ENCODE results near the gene SMC4.
"Not testable (repeated sequence)": the region's sequence is repeated elsewhere in the genome, so short reads cannot be mapped to it uniquely, and the experiment has no call there.

SMC4 gene

GRCh38 chr3:160446522-160447056 lies 47.1 kb downstream of the SMC4 start:
- DNase-seq (ENCODE audit: low read depth) = no peak

- no peak for DNase-seq (ENCODE audit: low read depth)
Measured at GRCh38 chr3:160447544-160447943, 48.1 kb downstream of the SMC4 start.

DNA sequence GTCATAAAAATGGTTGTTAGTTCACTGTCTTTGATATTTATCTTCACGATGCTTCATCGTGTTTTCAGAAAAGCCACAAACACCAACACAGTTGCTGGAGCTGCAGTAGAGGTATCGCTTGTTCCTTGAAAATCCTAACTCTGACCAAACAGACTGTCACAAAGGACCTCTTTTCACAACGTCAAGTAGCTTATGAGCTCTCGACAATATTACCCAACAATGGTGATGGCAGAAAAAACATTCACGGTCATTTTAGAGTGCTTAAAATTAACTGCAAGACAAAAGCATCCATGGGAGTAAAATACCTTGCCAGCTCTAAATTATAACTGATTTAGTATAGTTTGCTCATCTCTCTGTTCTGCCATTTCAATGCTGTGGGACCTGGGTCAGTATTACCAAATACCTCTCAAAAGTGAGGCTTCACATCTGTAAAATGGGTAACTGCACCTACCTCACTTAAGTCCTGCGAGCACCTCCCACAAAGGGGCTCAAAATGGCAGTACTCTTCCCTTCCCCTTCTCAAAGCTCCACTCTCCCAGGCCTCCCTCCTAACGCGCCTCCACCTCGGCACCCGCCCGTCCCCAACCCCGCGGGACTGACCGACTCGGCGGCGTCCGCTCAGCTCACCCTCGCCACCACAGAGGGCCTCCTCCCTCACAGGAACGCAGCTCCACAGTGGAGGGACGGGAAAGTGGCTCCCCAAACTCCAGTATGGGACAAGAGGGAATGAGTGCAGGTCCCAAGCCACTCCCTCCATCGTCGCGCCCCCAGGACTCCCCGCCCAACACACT lies 49.6 kb downstream of the SMC4 start:
- DNase-seq (ENCODE audit: low read depth) = no peak

GRCh38 chr3:160449636-160450598 lies 50.5 kb downstream of the SMC4 start, which contains the start of gene TRIM59:
Gene TRIM59, minus strand, starts transcription at chr3:160449786. Its CDS starts 10,603 bp downstream, at chr3:160439183.
- DNase-seq (ENCODE audit: low read depth) = peak; percentile 93

- no peak for DNase-seq (ENCODE audit: low read depth)
Measured at GRCh38 chr3:160450846-160451245, 51.4 kb downstream of the SMC4 start.

DNA sequence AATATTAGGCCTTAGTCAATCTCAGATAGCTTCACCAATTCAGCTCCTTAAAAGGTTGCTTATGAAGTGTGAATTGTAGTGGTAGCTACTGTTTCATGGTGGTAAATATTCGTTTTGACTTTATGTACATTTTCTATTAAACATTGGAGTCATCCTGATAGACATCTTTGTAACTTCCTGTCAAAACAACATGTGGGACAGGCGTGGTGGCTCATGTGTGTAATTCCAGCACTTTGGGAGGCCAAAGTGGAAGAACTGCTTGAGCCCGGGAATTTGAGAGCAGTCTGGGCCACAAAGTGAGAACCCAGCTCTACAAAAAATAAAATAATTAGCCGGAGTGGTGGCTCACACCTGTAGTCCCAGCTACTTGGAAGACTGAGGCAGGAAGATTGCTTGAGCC lies 52.2 kb downstream of the SMC4 start:
- DNase-seq (ENCODE audit: low read depth) = no peak

GRCh38 chr3:160452251-160452650 lies 52.8 kb downstream of the SMC4 start:
- not testable (repeated sequence) for DNase-seq (ENCODE audit: low read depth)

DNA sequence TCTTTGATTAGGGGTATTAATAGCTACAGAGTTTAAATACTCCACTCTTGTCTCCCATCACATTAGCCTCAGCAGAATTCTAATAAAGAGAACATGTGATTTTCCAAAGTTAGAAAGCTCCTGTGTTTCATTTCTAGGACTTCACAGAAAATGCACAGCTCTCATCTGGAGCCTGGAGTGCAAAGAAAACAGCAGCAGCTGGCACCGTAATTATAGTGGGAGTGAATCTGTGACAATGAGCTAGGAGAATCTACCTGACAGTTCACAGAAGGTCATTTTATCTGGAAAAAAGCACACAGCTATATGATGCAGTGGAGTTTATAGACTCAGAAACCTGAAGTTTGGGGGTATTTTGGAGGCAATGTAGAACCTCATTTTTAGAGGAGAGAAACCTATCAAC lies 55.5 kb downstream of the SMC4 start:
- DNase-seq (ENCODE audit: low read depth) = no peak

- DNase-seq (ENCODE audit: low read depth) = no peak
Measured at GRCh38 chr3:160455846-160456245, 56.4 kb downstream of the SMC4 start.

- DNase-seq (ENCODE audit: low read depth) = no peak
Measured at GRCh38 chr3:160458151-160458550, 58.7 kb downstream of the SMC4 start.

- no peak for DNase-seq (ENCODE audit: low read depth)
Measured at GRCh38 chr3:160459450-160459970, 60.1 kb downstream of the SMC4 start.

- DNase-seq (ENCODE audit: low read depth) = no peak
Measured at GRCh38 chr3:160460033-160460432, 60.6 kb downstream of the SMC4 start.

DNA sequence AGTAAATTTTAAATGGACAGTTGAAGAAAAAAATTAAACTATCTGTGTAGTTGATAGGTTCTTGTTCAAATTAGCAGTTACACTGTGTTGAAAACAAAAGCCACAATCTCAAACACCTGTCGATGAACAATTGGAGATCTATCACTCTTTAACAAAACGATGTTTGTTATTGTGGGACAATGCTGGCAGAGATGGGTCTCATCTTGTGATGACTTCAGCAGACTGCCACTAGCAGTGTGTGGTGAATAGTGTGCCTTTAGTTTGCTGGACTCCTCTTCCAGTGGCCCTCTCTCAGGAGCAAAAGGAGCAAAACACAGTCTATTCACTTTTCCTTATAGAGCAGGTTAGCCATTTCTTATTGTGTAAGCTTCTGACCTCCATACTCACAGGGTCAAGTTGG lies 64.9 kb downstream of the SMC4 start:
- DNase-seq (ENCODE audit: low read depth) = no peak

DNA sequence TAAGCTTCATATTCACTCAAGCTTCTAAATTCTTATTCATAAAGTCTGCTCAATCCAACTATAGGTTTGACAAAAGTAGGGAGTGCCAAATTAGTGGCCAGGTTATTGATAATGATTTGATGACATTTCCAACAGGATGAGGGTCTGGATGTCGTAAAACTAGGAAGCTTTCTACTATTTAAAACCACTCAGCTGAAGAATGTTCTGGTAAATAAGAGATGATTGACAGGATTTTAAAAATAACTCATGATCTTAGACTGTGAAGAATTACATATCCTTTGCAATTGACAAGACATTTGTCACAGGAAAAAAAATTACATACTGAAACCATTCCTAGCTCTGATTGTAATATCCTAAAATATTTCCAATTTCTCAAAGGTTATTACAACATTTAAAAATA lies 65.5 kb downstream of the SMC4 start:
- no peak for DNase-seq (ENCODE audit: low read depth)

GRCh38 chr3:160470181-160470580 lies 70.7 kb downstream of the SMC4 start:
- DNase-seq (ENCODE audit: low read depth) = no peak

DNA sequence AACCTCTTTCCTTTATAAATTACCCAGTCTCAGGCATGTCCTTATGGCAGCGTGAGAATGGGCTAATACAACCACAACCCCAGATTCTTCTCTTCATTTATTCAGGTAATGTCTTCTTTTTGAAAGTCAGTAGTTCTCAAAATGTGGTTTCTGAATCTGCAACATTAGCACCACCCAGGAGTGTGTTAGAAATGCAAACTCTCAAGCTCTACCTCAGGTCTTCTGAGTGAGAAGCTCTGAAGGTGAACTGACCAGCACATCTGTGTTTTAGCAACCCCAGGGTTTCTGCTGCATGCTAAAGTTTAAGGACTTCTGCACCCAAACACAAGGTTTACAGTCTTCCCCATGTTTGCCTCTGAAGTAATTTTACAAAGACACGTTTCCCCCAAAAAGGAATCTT lies 72.4 kb downstream of the SMC4 start:
- DNase-seq (ENCODE audit: low read depth) = no peak

GRCh38 chr3:160472344-160472743 lies 72.9 kb downstream of the SMC4 start:
- no peak for DNase-seq (ENCODE audit: low read depth)

DNA sequence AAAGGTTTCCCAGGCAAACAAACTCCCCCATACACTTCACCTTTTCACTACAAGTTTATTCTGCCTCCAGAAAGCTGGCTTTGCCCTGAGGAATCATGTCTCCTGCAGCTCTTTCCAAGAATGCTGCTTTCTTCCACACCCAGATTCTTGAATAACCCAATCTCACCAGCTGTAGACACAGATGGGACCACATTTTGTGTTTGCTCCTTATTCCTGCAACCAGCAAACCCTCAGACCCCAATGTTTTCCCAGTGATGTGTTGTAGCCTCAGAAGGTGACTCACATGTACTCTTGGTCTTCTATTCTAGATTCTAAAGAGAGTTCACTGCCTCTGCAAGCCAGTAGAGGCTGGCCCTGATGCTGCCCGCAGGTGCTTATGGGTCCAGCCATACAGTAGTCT lies 73.8 kb downstream of the SMC4 start:
- no peak for DNase-seq (ENCODE audit: low read depth)

GRCh38 chr3:160473978-160474377 lies 74.5 kb downstream of the SMC4 start:
- DNase-seq (ENCODE audit: low read depth) = no peak

DNA sequence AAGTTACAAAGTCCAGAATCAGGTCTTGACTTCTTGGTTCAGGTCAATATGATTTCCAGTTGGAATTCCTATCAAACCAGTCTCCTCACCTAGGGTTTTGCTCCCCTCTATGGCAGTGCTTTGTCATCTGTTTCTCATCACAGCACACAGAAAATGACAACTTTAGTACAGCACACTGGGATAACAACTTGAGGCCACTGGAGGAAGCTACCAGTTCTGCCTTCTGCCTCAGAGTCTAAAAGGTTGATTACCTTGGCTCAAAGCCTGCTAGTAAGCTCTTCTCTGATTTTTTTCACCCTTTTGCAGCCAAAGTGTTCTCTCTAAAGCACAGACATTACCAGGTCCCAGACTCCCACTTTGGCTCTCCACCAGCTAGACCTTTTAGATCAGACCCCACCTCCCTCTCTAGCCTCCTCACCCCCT lies 75.0 kb downstream of the SMC4 start:
- DNase-seq (ENCODE audit: low read depth) = no peak

- DNase-seq (ENCODE audit: low read depth) = no peak
Measured at GRCh38 chr3:160475153-160475552, 75.7 kb downstream of the SMC4 start.

DNA sequence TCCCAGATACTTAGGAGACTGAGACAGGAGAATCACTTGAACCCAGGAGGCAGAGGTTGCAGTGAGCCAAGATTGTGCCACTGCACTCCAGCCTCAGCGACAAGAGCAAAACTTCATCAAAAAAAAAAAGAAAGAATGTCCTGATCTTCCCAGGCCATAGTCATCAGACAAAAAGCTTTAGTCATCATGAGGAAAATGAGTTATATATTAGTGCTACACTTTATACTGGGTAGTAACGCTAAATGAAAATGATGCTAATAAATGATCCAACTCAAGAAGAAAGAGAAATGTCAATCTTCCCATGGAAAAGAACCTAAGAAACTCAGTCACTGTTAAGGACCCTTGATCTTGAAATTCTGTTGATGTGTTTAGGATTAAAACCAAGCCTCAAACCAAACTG lies 76.4 kb downstream of the SMC4 start:
- DNase-seq (ENCODE audit: low read depth) = no peak
